Loucy (cell line): Measurements from ENCODE around the gene MPZ.

Experiments
- H2AFZ ChIP-seq: fragments of 200-600 bp; sonication (generic); 2 replicates; pipeline ENCODE4 v1.6.0; 2016; ENCODE audit warnings: antibody characterized with exemption, mild to moderate bottlenecking, low read length, moderate library complexity
- H3F3A ChIP-seq: fragments of 200-600 bp; 2 replicates; pipeline ENCODE4 v1.6.0; 2016; ENCODE audit warnings: antibody characterized with exemption, low read depth, mild to moderate bottlenecking
- H3K27me3 ChIP-seq: fragments of 200-600 bp; sonication (generic); 2 replicates; pipeline ENCODE4 v1.6.1; 2014; ENCODE audit warnings: low read length, mild to moderate bottlenecking; ENCODE audit not compliant: insufficient read depth, poor library complexity, severe bottlenecking
- H3K36me3 ChIP-seq: fragments of 200-600 bp; sonication (generic); 2 replicates; pipeline ENCODE4 v1.6.1; 2016; ENCODE audit warnings: low read length; ENCODE audit not compliant: insufficient read depth
- H3K4me1 ChIP-seq: fragments of 200-600 bp; sonication (generic); 2 replicates; pipeline ENCODE4 v1.5.1; 2014; ENCODE audit warnings: low read length, mild to moderate bottlenecking; ENCODE audit not compliant: insufficient read depth, poor library complexity, severe bottlenecking
- H3K4me2 ChIP-seq: fragments of 200-600 bp; sonication (generic); 2 replicates; pipeline ENCODE4 v1.6.0; 2014; ENCODE audit warnings: antibody characterized with exemption, low read length, low read depth, mild to moderate bottlenecking; ENCODE audit not compliant: poor library complexity, severe bottlenecking
- H3K4me3 ChIP-seq: fragments of 200-600 bp; sonication (generic); 2 replicates; pipeline ENCODE4 v1.5.1; 2014; ENCODE audit warnings: low read length, mild to moderate bottlenecking, mixed read lengths; ENCODE audit not compliant: poor library complexity, severe bottlenecking
- H3K79me2 ChIP-seq: fragments of 200-600 bp; sonication (generic); 2 replicates; pipeline ENCODE4 v1.6.1; 2014; ENCODE audit warnings: low read length; ENCODE audit not compliant: insufficient read depth
- H3K9ac ChIP-seq: fragments of 200-600 bp; sonication (generic); 2 replicates; pipeline ENCODE4 v1.6.0; 2014; ENCODE audit warnings: mild to moderate bottlenecking, low read depth, low read length, moderate library complexity; ENCODE audit not compliant: poor library complexity, severe bottlenecking
- H3K9me2 ChIP-seq: fragments of 200-600 bp; sonication (generic); replicated peaks from 2 replicates; pipeline ENCODE4 v1.6.1; 2016; ENCODE audit warnings: low read depth, low read length, mixed read lengths
- H3K9me3 ChIP-seq: fragments of 200-600 bp; sonication (generic); 2 replicates; pipeline ENCODE4 v1.6.1; 2014; ENCODE audit warnings: mild to moderate bottlenecking, antibody characterized with exemption, low read length, low read depth; ENCODE audit not compliant: insufficient read depth
- H4K20me1 ChIP-seq: fragments of 200-600 bp; sonication (generic); 2 replicates; pipeline ENCODE4 v1.6.0; 2014; ENCODE audit warnings: antibody characterized with exemption, low read length, mild to moderate bottlenecking; ENCODE audit not compliant: insufficient read depth, poor library complexity, severe bottlenecking
- EZH2phosphoT487 ChIP-seq: fragments of 200-600 bp; IDR thresholded peaks from 2 replicates; pipeline ENCODE4 v1.6.1; 2018; ENCODE audit warnings: antibody characterized with exemption, mild to moderate bottlenecking, moderate library complexity, borderline replicate concordance
- TF ChIP-seq, protein P1 (sequence below): fragments of 200-600 bp; sonication (generic); conservative IDR thresholded peaks from 2 replicates; pipeline ENCODE4 v1.5.1; 2014; ENCODE audit warnings: mild to moderate bottlenecking, antibody characterized with exemption, low read length

The MPZ gene

DNA sequence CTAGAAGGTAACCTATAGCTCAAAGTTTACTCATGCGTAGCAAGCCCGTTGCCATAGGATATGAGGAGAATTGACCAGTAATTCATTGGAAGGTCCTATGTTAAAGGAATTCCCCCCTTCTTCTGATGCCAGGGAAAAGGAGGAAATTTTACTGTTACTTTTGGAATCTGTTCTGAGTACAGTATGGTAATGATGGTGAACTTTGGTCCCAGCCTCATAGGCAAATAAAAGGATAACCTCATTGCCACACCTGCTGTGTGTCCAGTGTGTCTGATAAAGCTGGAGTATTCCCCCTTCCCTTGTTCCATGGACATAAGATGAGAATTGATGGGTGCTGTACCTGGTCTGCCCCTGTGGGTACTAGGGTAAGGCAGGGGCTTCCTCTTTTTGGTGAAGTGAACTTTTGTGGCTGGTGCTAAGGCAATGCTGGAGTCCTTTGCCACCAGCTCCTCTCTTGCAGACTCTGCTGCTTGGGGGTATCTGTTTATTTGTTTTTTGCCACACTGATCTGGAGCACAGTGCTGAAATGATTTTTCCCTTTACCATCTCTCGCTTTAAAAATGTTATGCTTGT, 22.2 kb downstream of the MPZ start:
- peaks cover 3% of the 10 kb centered on the region for H3K27me3 ChIP-seq
- no peak overlapping the region for H3K4me2 ChIP-seq
- H3K9me3 ChIP-seq: no peaks in the 10 kb centered on the region
- no peaks in the 10 kb centered on the region for H3K79me2 ChIP-seq
- H3K9me2 ChIP-seq: no peaks in the 10 kb centered on the region
- TF ChIP-seq, protein P1, sequence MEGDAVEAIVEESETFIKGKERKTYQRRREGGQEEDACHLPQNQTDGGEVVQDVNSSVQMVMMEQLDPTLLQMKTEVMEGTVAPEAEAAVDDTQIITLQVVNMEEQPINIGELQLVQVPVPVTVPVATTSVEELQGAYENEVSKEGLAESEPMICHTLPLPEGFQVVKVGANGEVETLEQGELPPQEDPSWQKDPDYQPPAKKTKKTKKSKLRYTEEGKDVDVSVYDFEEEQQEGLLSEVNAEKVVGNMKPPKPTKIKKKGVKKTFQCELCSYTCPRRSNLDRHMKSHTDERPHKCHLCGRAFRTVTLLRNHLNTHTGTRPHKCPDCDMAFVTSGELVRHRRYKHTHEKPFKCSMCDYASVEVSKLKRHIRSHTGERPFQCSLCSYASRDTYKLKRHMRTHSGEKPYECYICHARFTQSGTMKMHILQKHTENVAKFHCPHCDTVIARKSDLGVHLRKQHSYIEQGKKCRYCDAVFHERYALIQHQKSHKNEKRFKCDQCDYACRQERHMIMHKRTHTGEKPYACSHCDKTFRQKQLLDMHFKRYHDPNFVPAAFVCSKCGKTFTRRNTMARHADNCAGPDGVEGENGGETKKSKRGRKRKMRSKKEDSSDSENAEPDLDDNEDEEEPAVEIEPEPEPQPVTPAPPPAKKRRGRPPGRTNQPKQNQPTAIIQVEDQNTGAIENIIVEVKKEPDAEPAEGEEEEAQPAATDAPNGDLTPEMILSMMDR: no peak
- no peak for TF ChIP-seq EZH2phosphoT487
- no peak overlapping the region for H3K9ac ChIP-seq
- H4K20me1 ChIP-seq: no peaks in the 10 kb centered on the region
- H3K36me3 ChIP-seq: no peaks in the 10 kb centered on the region
- no peak overlapping the region for H3K4me3 ChIP-seq
- no peaks in the 10 kb centered on the region for H3F3A ChIP-seq
- no peaks in the 10 kb centered on the region for H3K4me1 ChIP-seq
- no peak overlapping the region for H2AFZ ChIP-seq

DNA sequence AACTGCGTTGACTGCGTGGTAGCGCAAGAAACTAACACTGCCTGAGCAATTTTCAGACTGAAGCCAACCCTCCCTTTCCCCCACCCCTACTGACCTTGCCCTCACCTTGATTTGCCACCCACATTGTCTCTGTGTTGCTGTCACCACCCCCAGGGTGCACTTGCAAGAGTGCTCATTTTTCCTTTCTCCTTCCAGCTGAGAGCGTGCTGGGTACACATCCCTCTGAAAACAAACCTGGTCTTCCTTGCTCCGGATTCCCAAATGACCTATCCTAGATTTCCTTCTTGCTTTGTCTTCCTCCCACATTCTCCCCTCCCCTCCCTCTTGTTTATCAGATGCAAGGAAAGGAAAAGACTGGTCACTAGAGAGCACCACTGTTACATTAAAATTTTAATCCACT, 24.2 kb downstream of the MPZ start:
- Histone ChIP-seq H3K4me2 (no peak overlapping the region), H3K27me3 (peaks cover 3% of the 10 kb centered on the region)
- TF ChIP-seq, protein P1: no peak
- no peak for TF ChIP-seq EZH2phosphoT487

DNA sequence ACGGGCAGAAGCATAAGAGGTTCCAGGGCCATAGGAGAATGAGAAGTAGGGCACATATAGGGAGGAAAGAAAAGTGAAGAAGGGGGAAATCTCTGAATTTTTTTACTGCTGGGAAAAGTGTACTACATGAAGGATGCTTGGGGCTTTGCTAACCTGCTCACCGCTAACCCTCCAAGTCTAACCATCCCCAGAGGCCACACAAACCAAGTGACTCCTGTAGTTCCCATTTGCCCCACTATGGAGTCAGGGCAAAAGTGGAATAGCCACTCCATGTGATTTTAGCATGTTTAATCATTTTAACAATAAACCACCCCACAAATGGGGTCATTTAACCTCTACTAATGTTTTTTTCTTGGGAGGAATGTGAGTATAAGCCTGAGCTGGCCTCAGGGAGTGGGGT, 24.7 kb downstream of the MPZ start:
- Histone ChIP-seq H3K36me3 (no peaks in the 10 kb centered on the region), H3K9ac (no peak overlapping the region), H3K9me2 (no peaks in the 10 kb centered on the region), H3K79me2 (no peaks in the 10 kb centered on the region), H4K20me1 (no peaks in the 10 kb centered on the region), H3F3A (no peaks in the 10 kb centered on the region), H3K4me3 (no peak overlapping the region), H3K4me1 (no peaks in the 10 kb centered on the region), H2AFZ (no peak overlapping the region), H3K4me2 (no peak overlapping the region), H3K9me3 (no peaks in the 10 kb centered on the region), H3K27me3 (peaks cover 3% of the 10 kb centered on the region)
- no peak for TF ChIP-seq EZH2phosphoT487
- TF ChIP-seq, protein P1: no peak

More for the DNA sequence above, 24.2 kb downstream of the MPZ start:
- no peak overlapping the region for H3K4me3 ChIP-seq
- H3K79me2 ChIP-seq: no peaks in the 10 kb centered on the region
- H3K4me1 ChIP-seq: no peaks in the 10 kb centered on the region
- H3K9ac ChIP-seq: no peak overlapping the region
- no peaks in the 10 kb centered on the region for H3K9me2 ChIP-seq
- H2AFZ ChIP-seq: no peak overlapping the region
- H4K20me1 ChIP-seq: no peaks in the 10 kb centered on the region
- H3K9me3 ChIP-seq: no peaks in the 10 kb centered on the region
- H3F3A ChIP-seq: no peaks in the 10 kb centered on the region
- H3K36me3 ChIP-seq: no peaks in the 10 kb centered on the region
